Ecto neural progenitor cell (in vitro differentiated cells): ENCODE data around the gene PPHLN1.
"Not testable (repeated sequence)": the region's sequence is repeated elsewhere in the genome, so short reads cannot be mapped to it uniquely, and the experiment has no call there.

ENCODE experiments used
- DNase-seq: peaks from one replicate; pipeline ENCODE4 v3.0.0-alpha.2; 2018; ENCODE audit warnings: low spot score

The PPHLN1 gene

DNA sequence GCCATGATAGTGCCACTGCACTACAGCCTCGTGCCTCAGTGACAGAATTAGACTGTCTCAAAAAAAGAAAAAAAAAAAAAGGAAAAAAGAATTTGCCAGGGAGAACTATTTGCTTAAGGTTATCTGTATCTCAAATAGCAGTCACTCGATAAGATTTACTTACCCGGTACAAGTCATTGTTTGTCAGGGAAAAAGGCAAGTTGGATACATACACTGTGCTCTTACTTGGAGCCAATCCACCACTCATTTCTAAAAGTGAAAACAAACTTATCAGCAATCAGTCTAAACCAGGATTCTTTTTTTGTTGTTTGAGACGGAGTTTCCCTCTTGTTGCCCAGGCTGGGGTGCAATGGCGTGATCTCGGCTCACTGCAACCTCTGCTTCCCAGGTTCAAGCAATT lies 2.1 kb upstream of the PPHLN1 start:
- no peak for DNase-seq

DNA sequence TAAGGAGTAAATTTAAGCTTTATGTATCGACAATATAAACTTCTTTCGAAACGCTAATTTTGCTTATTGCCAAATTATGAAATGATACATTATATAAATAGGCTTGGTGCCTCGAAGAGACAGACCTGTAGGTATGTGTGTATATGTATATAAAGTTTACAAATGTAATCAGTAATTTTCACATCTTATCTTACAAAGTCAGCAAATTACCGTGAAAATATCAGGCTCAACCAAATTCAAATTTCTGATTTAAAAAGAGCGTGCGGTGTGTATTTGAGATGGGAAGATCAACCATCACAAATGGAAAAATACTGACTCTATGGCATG lies 678 bp upstream of the PPHLN1 start:
- DNase-seq: no peak

DNA sequence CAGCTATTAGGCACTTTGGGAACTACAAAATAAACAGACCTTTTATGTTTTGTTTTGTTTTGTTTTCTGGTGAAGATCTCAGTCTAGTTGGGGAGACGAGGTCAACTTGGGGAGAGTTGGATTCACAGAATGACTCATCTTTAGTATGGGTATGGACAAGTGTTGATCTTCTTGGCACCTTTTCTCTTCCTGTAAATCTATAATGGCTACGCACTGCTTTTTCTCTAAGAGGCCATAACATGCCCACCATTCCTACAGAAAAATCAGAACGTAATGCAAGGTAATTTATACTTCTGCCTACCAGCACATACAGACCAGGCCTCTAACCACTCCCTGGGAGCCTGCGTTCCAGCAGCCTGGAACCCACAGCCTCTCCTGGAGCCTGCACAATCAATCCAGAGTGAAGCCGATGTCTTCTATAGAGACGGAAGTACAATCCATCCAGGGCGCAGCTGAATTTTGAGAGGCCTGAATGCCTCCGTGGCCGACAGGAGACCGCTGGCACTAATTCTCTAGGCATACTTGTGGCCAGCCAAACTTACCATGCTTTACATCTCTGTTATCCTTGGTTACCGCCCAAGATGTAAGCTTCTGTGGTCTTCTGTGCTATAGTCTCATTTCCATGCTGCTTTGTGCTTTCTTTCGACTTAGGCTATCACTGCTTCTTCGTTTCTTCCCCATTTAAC lies 717 bp downstream of the PPHLN1 start:
- no peak for DNase-seq

DNA sequence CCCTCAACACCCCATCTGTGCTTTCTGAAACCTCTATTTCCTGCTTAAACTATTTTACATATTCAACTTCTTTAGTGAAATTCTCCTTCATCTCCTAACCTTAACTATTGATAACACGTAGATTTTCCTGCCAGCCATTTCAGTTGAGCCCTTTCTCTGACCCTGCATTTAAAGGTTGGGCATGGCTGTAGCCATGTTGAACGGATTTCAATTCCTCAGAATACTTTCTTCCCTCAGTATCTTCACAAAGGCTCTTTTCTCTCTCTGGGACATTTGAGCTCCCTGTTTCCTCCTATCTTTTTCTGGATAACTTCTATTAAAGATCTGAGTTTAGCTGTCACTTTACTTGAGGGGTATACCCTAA lies 1.2 kb downstream of the PPHLN1 start:
- no peak for DNase-seq

DNA sequence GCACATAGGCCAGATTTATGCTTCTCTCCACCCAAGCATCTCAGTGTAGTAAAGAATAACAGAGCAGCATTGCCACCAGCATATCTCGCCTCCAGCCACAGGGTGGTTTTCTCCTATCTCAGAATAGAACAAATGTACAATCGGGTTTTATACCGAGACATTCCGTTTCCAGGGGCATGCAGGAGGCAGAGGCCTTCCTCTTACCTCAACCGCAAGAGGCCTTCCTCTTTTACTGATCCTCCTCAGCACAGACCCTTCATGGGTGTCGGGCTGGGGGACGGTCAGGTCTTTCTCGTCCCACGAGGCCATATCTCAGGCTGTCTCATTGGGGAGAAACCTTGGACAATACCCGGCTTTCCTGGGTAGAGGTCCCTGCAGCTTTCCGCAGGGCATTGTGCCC lies 4.1 kb downstream of the PPHLN1 start:
- DNase-seq: not testable (repeated sequence)

DNA sequence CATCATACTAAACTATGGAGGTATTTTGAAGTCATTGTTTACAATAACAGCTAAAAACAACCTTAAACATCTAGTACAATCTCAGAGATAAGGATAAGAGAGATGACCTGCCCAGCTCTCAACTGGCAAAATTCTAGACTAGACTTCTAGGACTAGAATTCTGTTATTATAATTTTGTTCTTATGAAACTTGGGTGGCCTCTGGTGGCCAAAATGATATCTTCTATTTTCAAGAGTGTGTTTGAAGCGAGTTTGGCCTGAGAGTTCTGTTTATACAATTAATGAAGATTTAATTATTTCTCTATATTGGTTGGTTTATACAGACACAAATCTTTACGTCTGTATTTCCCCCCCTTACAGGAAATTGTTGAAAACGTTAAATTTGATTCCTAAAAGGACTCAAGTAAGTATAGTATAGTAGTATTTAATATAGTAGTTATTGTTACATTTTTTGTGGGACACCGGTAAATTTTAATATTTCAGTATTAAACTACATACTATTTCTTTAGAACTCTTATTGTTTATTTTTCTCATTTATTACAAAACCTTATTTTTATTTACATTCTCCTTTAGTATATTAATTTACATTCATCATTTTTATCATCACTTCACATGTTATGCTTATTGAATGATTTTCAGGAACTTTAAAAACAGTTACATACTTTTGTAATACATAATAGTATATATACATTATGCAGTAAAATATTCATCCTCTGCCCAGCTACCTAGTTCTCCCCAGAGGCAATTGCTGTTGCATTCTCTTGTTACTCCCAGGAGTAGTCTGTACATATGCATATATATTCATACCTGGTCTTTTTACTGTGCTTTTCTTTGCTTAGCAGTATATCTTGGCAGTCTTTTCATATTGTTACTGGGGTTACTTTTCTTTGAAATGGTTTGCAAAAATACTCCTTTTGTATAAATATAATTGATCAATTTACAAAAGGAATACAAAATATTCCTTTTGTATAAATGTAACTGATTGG lies 6.6 kb downstream of the PPHLN1 start:
- no peak for DNase-seq

DNA sequence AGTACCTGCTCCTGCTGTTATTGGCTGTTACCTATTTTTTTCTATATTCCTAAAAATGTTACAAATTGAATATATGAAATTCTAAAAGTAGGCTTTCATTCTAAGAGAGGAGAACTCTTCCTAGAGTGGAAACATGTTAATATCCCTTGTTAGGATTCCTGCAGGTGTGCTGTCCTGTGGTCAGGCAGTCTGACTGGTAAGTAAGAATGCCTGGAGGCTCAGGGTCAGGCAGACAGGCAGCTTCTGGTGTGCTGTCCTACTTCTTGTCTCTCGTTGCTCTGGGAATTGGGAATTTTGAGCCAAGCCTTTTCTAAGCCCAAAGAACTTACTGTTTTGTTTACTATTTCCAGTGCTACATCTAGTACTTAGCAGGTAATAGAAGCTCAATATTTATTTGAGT lies 10.3 kb downstream of the PPHLN1 start:
- DNase-seq: no peak

DNA sequence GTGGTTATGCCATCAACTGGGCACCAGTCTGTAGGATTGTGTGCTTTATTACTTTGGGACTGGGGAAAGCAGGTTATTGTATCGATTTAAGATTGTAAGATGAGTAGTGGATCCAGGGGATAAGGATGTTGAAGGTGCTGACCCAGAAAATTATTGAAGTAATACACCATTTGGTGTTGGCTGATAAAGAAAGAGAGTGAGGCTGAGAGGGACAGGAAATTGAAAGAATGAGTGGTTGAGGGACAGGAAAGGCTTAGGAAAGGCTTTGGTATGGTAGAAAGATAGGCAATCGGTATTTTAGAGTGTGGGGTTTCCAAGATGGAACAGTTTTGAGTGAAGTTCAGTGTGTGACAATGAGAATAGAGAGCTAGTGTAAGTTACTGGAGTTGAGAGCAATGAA lies 12.3 kb downstream of the PPHLN1 start:
- no peak for DNase-seq

DNA sequence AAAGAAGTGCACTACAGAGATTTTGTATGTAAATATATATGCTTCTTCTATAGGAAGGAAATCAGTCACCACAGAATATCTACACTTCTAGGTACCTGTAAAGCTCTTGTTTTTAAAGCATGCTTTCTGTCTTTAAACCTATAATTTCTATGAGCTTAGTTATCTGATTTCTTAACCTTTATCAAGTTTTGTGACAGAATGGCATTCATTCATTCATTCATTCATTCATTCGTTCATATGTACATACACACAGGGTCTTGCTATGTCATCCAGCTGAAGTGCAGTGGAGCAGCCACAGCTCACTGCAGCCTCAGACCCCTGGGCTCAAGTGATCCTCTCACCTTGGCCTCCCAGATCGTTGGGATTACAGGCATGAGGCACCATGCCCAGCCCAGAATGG lies 16.1 kb downstream of the PPHLN1 start:
- no peak for DNase-seq

DNA sequence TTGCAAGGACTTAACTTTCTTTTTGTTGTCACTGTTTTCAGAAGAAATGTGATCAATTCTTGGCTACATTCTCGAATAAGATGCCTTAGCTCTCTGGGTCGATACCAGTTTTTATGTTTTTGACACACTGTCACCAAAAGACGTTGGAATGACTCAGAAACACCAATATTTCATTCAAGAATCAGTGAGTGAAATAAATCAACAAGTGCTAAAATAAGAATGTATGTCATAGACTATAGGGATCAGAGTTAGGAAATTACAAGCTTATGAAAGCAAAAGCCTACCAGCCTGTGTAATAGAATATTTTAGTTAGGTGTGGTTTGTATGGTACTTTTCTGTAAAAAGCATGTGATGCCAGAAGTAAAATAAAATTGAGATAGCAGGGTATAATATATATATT lies 17.8 kb downstream of the PPHLN1 start:
- DNase-seq: no peak

DNA sequence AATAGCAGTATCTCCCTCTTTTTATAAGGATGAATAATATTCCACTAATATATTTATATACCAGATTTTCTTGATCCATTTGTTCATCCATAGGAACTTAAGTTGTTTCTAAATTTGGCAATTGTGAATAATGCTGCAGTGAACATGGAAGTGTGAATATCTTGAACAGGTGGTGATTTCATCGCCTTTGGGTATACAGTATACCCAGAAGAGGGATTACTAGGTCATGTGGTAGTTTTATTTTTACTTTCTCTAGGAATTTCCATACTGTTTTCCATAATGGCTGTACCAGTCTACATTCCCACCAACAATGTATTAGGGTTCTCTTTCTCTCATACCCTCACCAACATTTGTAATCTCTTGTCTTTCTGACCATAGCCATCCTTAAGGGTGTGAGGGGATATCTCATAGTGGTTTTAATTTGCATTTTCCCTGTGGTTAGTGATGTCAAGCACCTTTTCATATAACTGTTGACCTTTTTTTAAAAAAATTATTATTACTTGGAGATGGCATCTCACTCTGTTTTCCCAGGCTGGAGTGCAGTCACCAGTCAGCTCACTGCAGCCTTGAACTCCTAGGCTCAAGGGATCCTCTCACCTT lies 20.5 kb downstream of the PPHLN1 start:
- DNase-seq: no peak

DNA sequence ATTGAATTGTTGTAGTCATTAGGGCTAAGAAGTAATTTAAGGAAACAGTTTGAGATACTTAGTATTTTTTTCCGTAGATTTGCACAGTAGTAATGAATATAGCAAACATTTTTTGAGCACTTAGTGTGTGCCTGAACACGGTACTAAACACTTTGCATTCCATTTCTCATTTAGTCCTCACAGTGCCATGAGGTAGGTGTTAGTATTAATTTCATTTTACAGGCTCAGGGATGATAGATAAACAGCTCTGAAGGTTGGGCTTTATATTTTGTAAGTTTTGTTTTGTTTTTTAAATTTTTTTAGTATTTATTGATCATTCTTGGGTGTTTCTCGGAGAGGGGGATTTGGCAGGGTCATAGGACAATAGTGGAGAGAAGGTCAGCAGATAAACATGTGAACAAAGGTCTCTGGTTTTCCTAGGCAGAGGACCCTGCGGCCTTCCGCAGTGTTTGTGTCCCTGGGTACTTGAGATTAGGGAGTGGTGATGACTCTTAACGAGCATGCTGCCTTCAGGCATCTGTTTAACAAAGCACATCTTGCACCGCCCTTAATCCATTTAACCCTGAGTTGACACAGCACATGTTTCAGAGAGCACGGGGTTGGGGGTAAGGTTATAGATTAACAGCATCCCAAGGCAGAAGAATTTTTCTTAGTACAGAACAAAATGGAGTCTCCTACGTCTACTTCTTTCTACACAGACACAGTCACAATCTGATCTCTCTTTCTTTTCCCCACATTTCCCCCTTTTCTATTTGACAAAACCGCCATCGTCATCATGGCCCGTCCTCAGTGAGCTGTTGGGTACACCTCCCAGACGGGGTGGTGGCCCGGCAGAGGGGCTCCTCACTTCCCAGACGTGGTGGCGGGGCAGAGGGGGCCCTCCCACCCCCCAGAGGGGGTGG lies 23.4 kb downstream of the PPHLN1 start:
- not testable (repeated sequence) for DNase-seq

DNA sequence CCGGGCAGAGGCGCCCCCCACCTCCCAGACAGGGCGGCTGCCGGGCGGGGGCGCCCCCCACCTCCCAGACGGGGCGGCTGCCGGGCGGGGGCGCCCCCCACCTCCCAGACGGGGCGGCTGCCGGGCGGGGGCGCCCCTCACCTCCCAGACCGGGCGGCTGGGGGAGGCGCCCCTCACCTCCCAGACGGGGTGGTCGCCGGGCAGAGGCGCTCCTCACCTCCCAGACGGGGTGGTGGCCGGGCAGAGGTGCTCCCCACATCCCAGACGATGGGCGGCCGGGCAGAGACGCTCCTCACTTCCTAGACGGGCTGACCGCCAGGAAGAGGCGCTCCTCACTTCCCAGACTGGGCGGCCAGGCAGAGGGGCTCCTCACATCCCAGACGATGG lies 24.0 kb downstream of the PPHLN1 start:
- DNase-seq: not testable (repeated sequence)

DNA sequence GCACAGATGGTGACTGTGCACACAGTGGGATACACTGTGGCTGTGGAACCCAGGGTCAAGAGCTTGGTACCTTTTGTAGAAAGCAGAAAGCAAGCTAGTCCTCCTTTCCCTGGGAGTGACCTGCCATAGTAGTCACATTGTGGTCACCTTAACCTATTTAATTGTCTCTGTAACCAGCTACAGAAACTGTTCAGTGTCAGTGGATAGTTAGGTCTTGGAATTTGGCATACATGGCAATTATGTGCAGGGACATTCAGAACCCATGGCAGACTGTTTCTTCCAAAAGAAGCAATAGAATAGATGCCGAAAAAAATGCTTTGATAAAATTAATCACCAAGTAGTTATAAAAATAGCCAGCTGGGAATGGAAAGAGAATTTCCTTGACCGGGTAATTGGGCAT lies 30.4 kb downstream of the PPHLN1 start:
- no peak for DNase-seq

DNA sequence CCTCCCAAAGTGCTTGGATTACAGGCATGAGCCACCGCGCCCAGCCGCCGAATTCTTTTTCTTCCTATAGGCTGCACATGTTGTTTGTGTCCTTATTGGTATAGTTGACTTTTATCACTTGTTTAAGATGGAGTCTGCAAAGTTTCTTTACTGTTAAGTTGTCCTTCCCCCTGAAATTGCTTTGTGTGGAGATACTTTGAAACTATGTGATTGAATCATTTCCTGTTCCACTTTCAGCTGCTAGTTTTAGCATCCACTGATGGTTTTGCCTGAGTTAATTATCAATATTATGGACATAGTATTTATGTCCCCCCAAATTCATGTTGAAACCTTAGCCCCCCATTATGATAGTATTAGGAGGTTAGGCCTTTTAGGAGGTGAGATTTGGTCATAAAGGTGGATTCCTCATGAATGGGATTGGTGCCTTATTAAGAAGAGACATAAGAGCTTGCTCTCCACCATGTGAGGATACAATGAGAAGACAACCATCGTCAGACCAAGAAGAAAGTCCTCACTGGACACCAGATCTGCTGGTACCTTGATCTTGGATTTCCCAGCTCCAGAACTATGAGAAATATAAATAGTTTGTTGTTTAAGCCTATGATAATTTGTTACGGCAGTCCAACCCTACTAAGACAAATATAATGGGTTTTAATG lies 34.9 kb downstream of the PPHLN1 start:
- no peak for DNase-seq

DNA sequence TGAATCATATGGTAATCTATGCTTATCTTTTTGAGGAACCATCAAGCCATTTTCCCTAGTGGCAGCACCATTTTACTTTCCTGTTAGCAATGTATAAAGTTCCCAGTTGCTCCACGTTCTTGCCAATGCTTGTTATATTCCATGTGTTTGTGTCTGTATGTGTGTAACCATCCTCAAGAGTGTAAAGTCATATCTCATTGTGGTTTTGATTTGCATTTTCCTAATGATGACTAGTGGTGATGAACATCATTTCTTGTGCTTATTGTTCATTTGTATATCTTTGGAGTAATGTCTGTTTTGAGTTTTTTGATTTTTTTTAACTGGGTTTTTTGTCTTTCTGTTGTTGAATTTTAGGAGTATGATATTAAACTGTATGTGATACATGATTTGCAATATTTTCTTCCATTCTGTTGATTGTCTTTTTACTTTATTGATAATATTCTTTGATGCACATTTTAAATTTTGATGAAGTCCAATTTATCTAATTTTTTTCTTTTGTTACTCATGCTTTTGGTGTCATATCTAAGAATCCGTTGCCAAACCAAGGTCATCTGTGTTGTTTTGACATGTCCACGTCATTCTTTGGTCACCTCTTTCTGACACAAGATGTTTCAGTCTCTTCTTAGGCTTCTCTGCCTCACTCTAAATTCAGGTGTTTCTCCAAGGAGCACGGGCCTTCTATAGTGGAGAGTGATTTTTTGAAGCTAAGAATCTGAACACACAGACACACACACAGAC lies 36.1 kb downstream of the PPHLN1 start:
- no peak for DNase-seq

DNA sequence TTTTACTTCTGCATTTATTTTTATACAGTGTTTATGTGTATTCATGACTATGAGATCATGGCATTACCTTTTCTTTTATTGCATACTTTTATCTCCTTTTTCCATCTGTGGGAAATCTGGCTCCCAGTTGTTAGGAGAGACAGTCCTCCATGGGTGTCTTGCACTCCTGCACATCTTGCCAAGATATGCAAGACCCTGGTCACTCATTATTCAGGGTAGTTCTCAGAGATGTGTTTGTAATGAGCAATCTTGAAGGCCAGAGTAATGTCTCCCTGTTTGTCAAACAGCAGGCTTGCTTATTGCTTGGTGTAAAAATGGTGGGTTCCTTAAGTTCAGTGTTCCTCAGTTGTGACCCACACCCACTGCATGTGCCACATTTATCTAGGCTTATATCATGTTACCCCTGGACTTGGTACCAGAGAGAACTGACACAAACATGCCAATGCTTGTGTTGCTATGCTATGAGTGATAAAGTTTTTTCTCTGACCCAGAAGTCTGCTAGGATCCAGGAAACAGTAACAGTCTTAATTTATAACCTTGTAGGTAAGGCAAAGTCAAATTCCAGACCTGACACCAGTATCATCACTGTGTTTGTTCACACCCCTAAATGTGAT lies 36.8 kb downstream of the PPHLN1 start:
- no peak for DNase-seq

DNA sequence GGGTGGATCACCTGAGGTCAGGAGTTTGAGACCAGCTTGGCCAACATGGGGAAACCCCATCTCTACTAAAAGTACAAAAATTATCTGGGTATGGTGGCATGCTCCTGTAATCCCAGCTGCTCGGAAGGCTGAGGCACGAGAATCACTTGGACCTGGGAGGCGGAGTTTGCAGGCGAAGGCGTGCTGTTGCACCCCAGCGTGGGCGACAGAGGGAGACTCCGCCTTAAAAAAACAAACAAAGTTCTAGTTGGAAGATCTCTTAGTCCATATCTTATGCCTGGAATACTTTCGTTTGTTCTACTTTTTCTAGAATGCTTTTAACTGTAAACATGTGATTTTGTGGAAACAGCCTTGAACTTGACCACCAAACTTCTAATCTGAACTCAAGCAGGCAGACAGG lies 38.7 kb downstream of the PPHLN1 start:
- DNase-seq: no peak

DNA sequence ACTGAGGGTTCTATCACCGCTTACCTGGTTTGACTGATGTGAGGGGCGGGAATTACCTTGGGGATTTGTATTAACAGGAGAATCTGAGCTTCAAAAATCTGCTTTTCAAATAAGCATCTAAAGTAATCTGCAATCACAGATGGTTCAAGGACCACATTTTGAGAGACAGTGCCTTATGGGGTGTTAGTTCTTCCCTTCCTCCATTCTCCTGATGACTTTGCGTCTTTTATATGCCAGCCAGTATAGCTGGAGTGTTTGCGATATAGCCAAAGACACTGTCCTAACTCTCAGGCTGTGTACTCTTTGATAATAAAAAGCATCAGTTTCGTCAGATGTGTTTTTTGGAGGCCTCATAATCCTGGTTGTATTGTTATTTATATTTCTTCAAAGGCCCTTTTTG lies 39.5 kb downstream of the PPHLN1 start:
- DNase-seq: no peak

DNA sequence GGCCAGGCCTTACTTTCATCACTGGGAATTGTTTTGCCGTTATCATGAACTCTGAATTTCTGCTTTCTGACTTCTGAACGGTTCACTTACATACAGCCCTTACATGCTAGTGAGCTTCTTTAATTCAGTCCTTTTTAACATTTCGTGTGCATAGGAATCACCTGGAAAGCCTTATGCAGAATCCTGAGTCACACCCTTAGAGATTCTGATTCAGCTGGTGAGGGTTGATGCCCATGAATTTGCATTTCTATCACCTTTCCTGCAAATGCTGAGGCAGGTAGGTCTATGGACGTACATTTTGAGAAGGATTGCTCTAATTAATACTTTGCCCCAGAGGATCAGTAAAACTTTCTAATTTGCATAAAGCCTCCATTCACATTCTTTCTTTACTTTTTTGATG lies 44.0 kb downstream of the PPHLN1 start:
- no peak for DNase-seq
